ENCODE measurements around the gene SLIT3.
"Not testable (repeated sequence)": the region's sequence is repeated elsewhere in the genome, so short reads cannot be mapped to it uniquely, and the experiment has no call there.

The SLIT3 gene

GRCh38 chr5:169150108-169150507 is 150.8 kb downstream of the SLIT3 start:
- TF ChIP-seq, protein P1, sequence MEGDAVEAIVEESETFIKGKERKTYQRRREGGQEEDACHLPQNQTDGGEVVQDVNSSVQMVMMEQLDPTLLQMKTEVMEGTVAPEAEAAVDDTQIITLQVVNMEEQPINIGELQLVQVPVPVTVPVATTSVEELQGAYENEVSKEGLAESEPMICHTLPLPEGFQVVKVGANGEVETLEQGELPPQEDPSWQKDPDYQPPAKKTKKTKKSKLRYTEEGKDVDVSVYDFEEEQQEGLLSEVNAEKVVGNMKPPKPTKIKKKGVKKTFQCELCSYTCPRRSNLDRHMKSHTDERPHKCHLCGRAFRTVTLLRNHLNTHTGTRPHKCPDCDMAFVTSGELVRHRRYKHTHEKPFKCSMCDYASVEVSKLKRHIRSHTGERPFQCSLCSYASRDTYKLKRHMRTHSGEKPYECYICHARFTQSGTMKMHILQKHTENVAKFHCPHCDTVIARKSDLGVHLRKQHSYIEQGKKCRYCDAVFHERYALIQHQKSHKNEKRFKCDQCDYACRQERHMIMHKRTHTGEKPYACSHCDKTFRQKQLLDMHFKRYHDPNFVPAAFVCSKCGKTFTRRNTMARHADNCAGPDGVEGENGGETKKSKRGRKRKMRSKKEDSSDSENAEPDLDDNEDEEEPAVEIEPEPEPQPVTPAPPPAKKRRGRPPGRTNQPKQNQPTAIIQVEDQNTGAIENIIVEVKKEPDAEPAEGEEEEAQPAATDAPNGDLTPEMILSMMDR (IDR thresholded peaks at IDR 0.05; ENCODE audit: insufficient read depth, missing control alignments) = no peak
- DNase-seq (ENCODE audit: insufficient read length, low spot score) = no peak
- no peak for FAIRE-seq

DNA sequence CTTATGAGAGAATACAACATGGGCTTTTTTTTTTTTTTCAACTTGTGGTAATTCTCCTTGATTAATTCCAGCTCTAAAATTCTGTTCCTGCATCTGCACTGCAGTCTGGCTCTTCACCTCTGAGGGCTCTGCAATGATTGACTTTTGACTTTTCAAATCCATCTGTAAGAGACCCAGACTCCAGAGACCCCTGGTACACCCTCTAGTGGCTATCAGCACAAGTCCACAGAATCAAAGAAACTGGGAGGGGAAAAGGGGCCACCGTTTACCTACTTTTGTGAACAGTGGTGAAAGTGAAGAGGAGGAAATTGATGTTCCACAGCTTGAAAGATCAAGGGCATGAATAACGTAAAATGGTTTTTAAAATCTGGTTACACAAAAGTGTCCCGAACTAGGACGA is 151.6 kb downstream of the SLIT3 start:
- FAIRE-seq = no peak
- DNase-seq (ENCODE audit: insufficient read length, low spot score) = no peak

GRCh38 chr5:169148138-169148740 is 152.7 kb downstream of the SLIT3 start:
- TF ChIP-seq, protein P1 (IDR thresholded peaks at IDR 0.05; ENCODE audit: insufficient read depth, missing control alignments) = no peak
- FAIRE-seq (no peak), DNase-seq (ENCODE audit: insufficient read length, low spot score) (no peak)

More for the DNA sequence above, 151.6 kb downstream of the SLIT3 start:
- TF ChIP-seq, protein P1 (IDR thresholded peaks at IDR 0.05; ENCODE audit: insufficient read depth, missing control alignments) = peak; percentile 36

DNA sequence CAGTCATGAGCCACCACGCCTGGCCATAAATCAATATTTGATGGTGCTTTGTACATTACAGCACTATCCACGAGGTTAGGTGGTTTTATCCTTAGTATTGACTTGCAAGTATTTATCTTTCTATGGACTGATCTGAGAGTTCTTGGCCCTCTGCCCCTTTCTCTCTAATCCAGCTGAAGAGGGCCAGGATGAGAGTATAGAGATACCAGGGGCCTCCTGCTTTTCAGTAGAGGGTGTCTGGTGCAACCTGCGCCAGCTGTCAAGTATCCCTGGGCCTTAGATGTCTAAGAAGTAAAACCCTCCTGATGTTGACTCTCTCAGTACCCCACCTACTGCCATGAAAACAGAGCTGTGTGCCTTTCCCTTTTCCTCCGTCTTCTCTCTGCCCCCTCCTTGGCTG is 153.4 kb downstream of the SLIT3 start:
- no peak for FAIRE-seq
- no peak for DNase-seq (ENCODE audit: insufficient read length, low spot score)
- TF ChIP-seq, protein P1 (IDR thresholded peaks at IDR 0.05; ENCODE audit: insufficient read depth, missing control alignments) = no peak

GRCh38 chr5:169146158-169146557 is 154.8 kb downstream of the SLIT3 start:
- no peak for FAIRE-seq
- TF ChIP-seq, protein P1 (IDR thresholded peaks at IDR 0.05; ENCODE audit: insufficient read depth, missing control alignments) = no peak

DNA sequence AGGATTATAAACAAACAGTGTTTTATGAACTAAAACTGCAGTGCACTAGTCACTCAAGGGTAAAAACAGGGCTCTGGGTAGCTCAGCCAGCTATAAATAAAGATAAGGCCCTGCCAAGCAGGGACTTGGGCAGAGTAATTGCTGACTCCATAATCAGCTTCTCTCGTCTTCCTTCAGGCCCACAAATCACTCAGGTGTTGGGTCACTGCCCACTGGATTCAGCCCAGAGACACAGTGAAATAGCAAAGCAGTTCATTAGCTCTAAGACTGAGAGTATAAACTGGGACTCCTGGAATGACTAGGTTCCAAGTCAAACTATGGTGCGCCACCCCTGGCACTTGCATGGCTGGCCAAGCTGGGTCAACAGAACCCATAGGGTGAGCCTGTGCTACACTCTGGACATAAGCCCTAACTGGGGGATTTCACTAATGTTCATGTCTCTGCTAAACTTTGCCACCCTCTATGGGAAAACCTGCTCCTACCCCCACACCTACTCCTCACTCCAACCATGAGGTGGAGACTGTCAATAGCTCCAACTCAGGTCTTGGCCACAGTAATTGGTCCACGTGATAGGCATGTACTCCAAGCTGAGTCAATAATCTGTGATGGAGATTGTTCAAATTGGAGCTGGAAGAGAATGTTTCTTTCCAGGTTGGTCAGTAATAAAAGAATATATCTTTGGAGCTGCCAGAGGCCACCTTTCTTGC is 158.5 kb downstream of the SLIT3 start:
- FAIRE-seq (no peak), DNase-seq (ENCODE audit: insufficient read length, low spot score) (no peak)
- TF ChIP-seq, protein P1 (IDR thresholded peaks at IDR 0.05; ENCODE audit: insufficient read depth, missing control alignments) = no peak

More at GRCh38 chr5:169146158-169146557, 154.8 kb downstream of the SLIT3 start:
- DNase-seq (ENCODE audit: insufficient read length, low spot score) = no peak

- FAIRE-seq = not testable (repeated sequence)
These were observed 160.7 kb downstream of the SLIT3 start for GRCh38 chr5:169140215-169140614.

More at GRCh38 chr5:169140215-169140614, 160.7 kb downstream of the SLIT3 start:
- not testable (repeated sequence) for DNase-seq (ENCODE audit: insufficient read length, low spot score)

Data from D721Med (cell line).